Measurements from ENCODE around the gene APBB3.

The APBB3 gene

DNA sequence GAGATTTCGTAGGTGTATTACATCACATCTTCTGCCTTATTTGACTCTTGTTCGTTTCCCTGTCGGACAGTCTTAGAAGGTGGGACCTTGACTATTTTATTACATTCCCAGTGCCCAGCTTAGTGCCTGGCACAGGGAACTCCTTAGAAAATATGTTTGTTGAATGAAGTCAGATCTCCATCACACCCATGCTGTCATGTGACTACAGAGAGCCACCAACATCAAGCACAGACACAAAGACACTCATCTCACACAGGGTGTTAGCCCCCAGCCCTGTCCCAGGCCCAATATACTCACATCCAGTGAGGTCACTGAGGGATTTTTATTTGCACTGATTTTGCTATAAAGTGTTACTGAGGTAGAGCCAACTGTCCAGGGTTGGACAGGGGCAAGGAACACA lies 6.4 kb downstream of the APBB3 start:
- no peaks in the 10 kb centered on the region for H3K36me3 ChIP-seq

DNA sequence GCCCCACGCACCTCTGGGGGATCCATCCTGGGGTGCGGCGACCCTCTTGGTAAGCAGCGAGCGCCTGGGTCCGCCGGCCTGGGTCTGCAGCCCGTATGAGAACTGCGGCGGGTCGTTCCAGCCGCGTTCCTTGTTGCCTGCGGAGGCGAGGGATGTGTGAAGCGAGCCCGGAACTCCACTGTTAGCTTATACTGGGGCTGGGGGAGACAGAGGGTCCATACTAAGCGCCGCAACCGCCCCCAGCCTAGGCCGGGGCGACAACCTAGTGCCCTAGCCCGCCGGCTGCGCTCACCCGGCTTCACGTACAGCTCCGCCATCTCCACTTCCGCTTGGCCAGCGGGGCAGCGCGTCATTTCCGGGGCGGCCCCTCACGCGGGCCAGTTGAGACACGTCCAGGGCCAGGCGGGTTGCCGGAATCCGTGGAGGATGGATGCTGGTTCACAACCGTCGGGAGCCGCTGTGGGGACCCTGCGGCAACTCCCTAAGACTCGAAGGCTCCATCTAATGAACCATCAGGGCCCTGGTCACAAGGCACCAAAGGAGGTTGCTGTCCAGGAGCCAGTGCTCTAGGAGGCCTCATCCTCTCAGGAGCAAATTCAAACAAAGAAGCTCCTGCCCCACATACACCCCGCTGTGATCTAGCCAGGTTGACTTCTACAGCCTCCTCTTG lies 7.1 kb downstream of the APBB3 start, which contains the start of gene SRA1:
SRA1 (minus strand) TSS at position 338 of the 670 bp plus-strand sequence; CDS start at position 317, 21 bp downstream.
- TF ChIP-seq, protein P1, sequence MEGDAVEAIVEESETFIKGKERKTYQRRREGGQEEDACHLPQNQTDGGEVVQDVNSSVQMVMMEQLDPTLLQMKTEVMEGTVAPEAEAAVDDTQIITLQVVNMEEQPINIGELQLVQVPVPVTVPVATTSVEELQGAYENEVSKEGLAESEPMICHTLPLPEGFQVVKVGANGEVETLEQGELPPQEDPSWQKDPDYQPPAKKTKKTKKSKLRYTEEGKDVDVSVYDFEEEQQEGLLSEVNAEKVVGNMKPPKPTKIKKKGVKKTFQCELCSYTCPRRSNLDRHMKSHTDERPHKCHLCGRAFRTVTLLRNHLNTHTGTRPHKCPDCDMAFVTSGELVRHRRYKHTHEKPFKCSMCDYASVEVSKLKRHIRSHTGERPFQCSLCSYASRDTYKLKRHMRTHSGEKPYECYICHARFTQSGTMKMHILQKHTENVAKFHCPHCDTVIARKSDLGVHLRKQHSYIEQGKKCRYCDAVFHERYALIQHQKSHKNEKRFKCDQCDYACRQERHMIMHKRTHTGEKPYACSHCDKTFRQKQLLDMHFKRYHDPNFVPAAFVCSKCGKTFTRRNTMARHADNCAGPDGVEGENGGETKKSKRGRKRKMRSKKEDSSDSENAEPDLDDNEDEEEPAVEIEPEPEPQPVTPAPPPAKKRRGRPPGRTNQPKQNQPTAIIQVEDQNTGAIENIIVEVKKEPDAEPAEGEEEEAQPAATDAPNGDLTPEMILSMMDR (IDR thresholded peaks at IDR 0.05) = peak; percentile 28
- peaks cover 54 to 55% of the 10 kb centered on the region in 2 experiments for H3K4me1 ChIP-seq (ENCODE audit: control insufficient read depth in 1 of 2, insufficient read depth in 1 of 2, low read depth in 1 of 2, low read length in 1 of 2)
- H3K36me3 ChIP-seq = no peaks in the 10 kb centered on the region
- no peaks in the 10 kb centered on the region for H3K9me3 ChIP-seq
- H3K4me3 ChIP-seq (ENCODE audit: low read depth in 1 of 2, low read length in 1 of 2) = peak within 1 kb of the TSS; percentile 79 to 85
- peak within 1 kb of the TSS; percentile 97 for H3K27ac ChIP-seq
- H3K27me3 ChIP-seq = no peaks in the 10 kb centered on the region

More for the DNA sequence above, 6.4 kb downstream of the APBB3 start:
- Histone ChIP-seq H3K4me1 (ENCODE audit: control insufficient read depth in 1 of 2, insufficient read depth in 1 of 2, low read depth in 1 of 2, low read length in 1 of 2) (peaks cover 50% of the 10 kb centered on the region in 2 experiments), H3K27ac (peak overlapping the region; percentile 97), H3K27me3 (no peaks in the 10 kb centered on the region), H3K4me3 (ENCODE audit: low read depth in 1 of 2, low read length in 1 of 2) (peak overlapping the region; percentile 79 to 85), H3K9me3 (no peaks in the 10 kb centered on the region)
- TF ChIP-seq, protein P1 (IDR thresholded peaks at IDR 0.05) = no peak

DNA sequence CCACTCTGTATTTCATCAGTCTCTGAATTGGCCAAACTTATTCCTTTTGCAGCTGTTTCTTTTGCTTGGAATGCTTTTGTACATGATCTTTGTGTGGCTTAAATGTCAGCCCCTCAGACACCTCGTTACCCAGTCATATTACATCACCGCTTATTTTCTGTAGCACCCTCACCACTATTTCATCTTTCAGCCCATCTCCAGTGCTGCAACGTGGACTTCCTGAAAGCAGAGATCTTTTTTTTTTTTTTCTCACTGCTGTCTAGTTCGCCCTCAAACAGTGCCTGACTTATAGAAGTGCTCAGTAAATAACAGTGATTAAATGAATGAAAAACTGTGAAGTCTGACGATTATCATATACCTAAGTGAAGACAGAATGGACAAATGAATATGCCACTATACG lies 8.0 kb downstream of the APBB3 start:
- Histone ChIP-seq H3K36me3 (peaks cover 8% of the 10 kb centered on the region), H3K27ac (peak overlapping the region; percentile 97), H3K4me1 (ENCODE audit: control insufficient read depth in 1 of 2, insufficient read depth in 1 of 2, low read depth in 1 of 2, low read length in 1 of 2) (peaks cover 54 to 55% of the 10 kb centered on the region in 2 experiments), H3K27me3 (no peaks in the 10 kb centered on the region), H3K4me3 (ENCODE audit: low read depth in 1 of 2, low read length in 1 of 2) (peak overlapping the region; percentile 79 to 85), H3K9me3 (no peaks in the 10 kb centered on the region)
- TF ChIP-seq, protein P1 (IDR thresholded peaks at IDR 0.05) = no peak

DNA sequence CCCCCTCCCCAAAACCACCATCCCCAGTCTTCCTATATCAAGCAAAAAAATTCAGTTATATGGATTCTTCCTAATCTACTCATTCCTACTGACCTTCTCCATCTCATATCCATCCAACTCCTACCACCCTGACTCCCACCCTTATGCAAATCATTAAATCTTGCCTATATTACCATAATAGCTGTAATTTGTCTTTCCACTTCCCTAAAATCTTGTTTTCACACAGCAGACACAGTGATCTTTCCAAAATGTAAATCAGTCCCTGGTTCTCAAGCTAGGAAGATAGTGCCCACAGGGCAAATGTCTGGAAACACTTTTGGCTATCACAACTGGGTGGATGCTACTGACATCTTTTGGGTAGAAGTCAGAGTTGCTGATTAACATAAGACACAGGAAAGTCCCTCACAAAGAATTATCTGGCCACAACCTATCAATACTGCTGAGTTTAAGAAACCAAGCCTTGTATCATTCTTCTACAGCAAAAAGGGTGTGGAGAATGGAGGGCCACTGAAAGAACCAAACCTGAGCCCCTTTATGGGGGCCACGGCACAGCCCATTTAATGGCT lies 8.6 kb downstream of the APBB3 start:
- Histone ChIP-seq H3K9me3 (no peaks in the 10 kb centered on the region), H3K36me3 (peaks cover 14% of the 10 kb centered on the region), H3K27me3 (no peaks in the 10 kb centered on the region), H3K27ac (peak overlapping the region; percentile 97), H3K4me1 (ENCODE audit: control insufficient read depth in 1 of 2, insufficient read depth in 1 of 2, low read depth in 1 of 2, low read length in 1 of 2) (peaks cover 54 to 55% of the 10 kb centered on the region in 2 experiments), H3K4me3 (ENCODE audit: low read depth in 1 of 2, low read length in 1 of 2) (peak overlapping the region; percentile 79 to 85)
- TF ChIP-seq, protein P1 (IDR thresholded peaks at IDR 0.05) = no peak

DNA sequence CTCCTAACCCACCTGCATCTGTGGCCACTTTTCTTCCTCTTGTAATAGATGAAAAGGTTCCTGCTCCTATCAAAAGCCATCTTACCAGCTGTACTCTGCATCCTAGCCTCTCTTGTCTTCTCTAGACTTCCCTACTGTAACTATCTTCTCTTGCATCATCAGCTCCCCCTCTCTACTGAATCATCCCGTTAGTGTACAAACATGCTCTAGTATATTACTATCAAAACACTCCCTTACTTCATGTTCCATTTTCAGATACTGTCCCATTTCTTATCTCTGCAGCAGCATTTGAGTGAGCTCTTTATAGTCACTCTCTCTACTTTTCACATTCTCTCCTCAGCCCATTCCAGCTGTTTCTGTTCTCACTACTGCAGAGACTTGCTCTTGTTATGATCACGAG lies 9.9 kb downstream of the APBB3 start:
- Histone ChIP-seq H3K4me3 (ENCODE audit: low read depth in 1 of 2, low read length in 1 of 2) (peak overlapping the region; percentile 4 to 28), H3K4me1 (ENCODE audit: control insufficient read depth in 1 of 2, insufficient read depth in 1 of 2, low read depth in 1 of 2, low read length in 1 of 2) (peaks cover 59 to 61% of the 10 kb centered on the region in 2 experiments), H3K36me3 (peaks cover 28% of the 10 kb centered on the region), H3K27ac (peak overlapping the region; percentile 97), H3K9me3 (no peaks in the 10 kb centered on the region), H3K27me3 (no peaks in the 10 kb centered on the region)
- TF ChIP-seq, protein P1 (IDR thresholded peaks at IDR 0.05) = no peak

Measured in neutrophil (primary cell).